MV-4-11 (cell line): ENCODE data around the gene HBS1L.

Source experiments
- DNase-seq: peaks from one replicate; lab custom pipeline; 2025; lab: John Stamatoyannopoulos, UW

Gene HBS1L

DNA sequence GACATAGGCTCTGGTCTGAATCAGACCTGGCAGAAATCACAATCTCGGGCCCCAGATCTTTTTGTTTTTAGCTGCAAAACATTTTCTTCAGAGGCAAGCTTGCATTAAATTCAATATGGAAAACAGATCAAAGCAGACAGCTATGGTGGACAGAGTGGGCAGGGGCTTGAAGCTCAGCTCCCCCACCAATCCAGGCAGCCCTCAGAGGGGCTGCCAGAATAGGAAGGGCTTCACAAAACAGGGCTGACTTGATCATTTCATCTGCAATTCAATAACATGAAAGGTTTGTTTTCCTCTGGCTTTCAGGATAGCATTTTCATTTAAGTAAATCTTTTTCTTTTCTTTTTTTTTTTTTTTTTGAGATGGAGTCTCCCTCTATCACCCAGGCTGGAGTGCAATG, 55.5 kb downstream of the HBS1L start:
- no peak for DNase-seq

DNA sequence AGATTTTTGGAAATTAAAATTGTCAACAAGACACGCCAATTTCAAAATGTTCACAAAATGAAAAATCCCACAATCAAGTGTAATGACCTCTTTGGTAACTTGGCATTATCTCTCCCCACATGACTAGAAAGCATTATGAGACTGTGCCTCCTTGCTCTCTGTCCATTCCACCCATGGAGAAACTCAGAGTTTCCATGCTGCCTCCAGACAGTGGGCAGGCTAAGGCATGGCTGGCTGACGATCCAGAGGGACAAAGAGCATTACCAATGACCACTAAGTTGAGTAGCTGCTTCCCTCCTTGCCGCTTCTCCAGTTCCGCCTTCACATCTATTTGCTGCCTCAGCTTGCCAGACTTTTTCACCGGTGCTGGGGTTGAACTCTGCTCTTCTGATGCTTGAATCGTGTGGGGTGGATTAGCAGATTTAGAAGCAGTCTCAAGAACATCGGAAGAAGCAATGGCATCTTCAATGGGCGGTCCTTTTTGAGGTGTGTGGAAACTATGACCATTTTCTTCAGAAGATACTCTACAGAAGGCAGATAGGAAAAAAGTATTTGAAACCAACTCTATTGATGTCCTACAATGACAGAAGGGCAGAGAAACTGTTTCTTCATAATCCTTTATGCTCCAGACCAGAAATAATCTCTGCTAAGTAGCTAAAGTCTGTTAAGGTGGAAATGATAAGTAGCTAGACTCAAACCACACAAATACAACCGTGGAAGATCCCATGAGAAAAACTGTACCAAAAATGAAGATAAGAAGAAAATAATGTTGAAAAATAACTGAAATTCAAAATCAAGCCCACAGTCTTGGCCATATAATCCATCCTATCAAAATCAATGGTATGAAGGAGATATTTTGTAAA, 57.3 kb downstream of the HBS1L start:
- DNase-seq: no peak

GRCh38 chr6:134995536-134995935, 59.1 kb downstream of the HBS1L start:
- no peak for DNase-seq

DNA sequence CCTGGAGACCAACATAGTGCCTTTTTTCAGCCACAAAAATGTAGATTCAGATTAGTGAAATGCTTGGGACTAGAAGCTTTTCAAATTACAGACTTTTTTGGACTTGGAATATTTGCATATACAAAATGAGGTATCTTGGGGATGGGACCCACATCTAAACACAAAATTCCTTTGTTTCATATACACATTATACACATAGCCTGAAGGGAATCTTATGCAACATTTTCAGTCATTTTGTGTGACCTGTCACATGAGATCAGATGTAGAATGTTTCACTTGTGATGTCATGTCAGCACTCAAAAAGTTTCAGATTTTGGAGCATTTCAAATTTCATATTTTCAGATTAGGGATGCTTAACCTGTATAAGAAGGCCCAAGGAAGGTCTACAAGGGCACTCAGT, 60.2 kb downstream of the HBS1L start:
- DNase-seq: no peak

DNA sequence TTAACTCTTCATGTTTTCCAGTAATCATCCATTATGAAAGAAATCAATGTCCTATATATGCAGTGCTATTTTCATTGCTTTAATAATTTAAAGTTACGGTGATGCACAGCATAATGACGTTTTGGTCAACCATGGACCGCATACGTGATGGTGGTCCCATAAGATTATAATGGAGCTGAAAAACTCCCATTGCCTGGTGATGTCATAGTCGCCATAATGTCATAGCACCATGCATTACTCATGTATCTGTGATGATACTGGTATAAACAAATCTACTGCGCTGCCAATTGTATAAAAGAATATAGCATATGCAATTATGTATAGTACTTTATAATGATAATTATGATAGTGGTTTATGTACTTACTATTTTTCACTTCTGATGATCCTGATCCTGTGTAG, 62.5 kb downstream of the HBS1L start:
- no peak for DNase-seq

DNA sequence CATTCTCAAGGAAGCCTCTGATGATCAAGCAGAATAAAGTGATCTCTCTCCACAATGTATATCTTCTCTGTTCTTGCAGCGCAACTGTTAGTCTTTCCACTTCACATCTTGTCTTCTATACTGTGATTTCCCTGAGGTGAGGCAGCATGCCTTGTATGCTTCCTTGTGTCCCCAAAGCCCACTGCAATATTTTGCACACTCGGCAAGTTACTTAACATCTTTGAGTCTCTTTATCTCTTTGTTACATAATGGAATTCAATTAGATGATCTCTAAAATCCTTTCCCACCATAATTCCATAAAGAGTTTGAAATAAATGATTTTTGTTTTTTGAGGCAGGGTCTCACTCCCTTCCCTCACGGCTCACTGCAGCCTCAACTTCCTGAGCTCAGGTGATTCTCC, 64.4 kb downstream of the HBS1L start:
- DNase-seq: no peak

GRCh38 chr6:134984821-134985220, 69.8 kb downstream of the HBS1L start:
- no peak for DNase-seq

GRCh38 chr6:134983823-134984222, 70.8 kb downstream of the HBS1L start:
- no peak for DNase-seq

GRCh38 chr6:134982161-134982560, 72.5 kb downstream of the HBS1L start:
- DNase-seq: no peak

DNA sequence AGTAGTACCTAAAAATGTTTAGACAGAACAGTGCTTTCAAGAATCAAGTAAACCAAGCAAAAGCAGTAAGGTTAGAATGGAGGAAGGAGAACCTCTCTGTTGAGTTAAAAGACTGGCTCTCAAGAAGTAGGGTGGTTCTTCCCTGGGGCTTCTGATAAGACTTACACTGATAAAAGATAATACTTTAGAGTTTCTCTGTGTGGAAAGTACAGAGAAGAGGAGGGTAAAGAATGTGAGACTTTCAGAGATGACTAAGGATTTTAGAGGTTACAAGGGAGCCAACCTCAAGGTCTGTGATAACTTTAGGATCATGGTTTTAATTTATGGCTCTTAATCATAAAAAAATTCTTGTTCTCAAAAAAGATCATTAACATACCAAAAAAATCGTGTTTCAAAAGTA, 73.8 kb downstream of the HBS1L start:
- no peak for DNase-seq

GRCh38 chr6:134979142-134979541, 75.5 kb downstream of the HBS1L start:
- DNase-seq: no peak

DNA sequence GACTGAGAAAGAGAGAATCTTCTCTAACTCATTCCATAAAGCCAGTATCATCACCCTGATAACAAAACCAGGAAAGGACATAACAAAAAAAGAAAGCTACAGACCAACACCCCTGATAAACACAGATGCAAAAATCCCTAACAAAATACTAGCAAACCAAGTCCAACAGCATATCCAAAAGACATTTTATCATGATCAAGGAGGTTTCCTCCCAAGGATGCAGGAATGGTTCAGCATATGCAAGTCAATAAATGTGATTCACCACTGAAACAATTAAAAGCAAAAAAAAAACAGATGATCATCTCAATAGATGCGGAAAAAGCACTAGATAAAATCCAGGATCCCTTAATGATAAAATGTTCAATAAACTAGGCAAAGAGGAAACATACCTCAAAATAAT, 80.3 kb downstream of the HBS1L start:
- no peak for DNase-seq

- DNase-seq: no peak
Measured at GRCh38 chr6:134967711-134968110, 86.9 kb downstream of the HBS1L start.

GRCh38 chr6:134964451-134965203, 90.0 kb downstream of the HBS1L start:
- no peak for DNase-seq

- no peak for DNase-seq
Measured at GRCh38 chr6:134962421-134962820, 92.2 kb downstream of the HBS1L start.

DNA sequence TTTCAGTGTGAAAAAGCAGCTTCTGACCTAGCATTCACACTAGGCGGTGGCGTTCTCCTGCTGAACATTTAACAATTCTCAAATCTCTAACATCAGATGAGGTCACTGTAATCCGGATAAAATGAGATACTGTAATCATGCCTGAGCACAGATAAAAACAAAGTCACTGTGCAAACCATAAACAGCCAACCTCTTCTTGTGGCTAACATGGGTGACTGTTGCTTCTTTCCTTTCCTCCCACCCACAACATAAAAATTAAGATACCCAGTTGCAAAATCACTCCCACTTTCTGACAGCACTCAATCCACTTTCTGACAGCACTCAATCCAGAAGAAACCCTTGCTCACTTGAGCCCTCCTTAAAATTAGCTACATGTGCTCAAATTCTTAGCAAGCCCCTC, 93.3 kb downstream of the HBS1L start:
- no peak for DNase-seq

- no peak for DNase-seq
Measured at GRCh38 chr6:134959603-134960002, 95.0 kb downstream of the HBS1L start.

DNA sequence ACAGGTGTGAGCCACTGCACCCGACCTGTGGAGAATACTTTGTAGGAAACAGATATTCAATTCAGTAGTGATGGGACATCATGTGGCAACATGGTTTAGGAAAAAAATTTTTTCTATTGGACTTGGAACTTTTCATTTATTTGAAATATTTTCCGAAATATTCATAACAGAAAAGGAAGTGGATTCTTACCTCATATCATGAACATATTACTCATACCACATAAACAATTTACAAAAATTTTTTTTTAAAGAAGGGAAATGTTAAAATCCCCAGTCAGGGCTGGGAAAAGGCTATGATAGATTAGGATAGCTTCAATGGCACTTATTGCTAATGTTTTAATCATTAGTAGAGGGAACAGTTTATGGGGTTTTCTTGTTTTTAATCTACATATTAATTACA, 97.9 kb downstream of the HBS1L start:
- no peak for DNase-seq

GRCh38 chr6:134956032-134956431, 98.6 kb downstream of the HBS1L start:
- DNase-seq: no peak

DNA sequence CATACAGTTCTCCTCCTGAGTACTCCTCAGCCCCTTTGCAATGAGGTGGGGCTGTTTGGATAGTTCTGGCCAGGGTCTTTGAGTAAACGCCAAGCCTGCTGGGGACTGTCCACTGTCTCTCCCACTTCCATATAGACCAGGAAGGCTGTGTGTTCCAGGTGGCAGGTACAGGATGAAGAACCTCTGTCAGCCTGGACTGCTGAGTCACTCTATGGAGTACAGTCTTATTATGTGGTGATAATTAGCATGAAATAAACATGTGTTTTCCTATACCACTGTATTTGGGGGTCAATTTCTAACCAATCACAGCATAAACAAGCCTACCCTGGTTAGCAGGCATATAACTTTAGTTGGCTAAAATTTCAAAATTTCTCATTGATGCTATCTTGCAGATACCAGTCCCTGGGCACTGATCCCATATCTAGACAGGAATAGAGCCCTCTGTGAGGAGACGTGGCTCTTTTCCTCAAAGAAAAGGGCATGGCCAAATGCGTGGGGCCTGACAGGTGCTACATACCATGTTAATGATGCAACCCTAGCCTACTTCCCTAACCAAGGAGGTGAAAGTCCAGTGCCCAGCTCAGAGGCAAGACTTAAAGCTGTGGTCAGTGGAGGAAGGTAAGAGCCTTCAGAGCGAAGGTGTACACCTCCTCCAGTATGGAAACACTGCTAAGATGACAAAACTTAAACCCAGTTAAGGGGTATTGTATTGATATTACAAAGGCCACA, 100.2 kb downstream of the HBS1L start:
- DNase-seq: no peak

DNA sequence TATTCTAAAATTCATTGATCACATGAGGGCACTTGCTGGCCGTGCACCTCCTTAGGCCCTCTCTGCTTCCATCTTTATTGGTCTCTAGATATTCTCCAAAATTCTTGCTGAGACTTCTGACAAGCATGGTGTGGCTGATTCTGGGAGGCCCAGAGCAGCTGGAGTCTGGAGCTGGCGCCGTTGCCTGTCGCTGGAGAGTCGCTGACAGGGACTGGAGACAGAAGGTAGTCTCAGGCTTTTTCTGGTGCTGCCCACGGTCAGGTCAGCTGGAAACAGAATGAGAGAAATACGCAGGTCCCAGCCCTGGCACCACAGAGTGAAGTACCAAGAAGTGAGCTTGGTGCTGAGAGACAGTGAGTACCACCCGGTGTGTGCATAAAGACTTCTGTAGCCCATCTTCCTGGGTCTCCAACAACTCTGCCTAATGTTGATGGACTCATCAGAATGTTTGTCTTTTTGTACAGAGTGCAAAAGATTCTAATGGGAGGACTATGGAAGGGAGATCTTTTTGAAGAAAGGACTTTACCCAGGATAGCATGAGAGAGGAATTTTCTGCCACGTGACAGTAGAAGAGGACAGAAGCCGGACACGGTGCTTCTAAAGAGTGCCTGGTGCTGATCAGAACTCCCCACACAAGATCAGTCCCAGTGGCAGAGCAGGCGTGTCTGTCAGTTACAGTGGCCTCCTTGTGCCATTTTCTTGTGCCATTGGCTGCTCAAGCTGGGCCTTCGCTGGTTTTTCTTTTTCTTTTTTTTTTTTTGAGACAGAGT, 102.9 kb downstream of the HBS1L start:
- DNase-seq: no peak

DNA sequence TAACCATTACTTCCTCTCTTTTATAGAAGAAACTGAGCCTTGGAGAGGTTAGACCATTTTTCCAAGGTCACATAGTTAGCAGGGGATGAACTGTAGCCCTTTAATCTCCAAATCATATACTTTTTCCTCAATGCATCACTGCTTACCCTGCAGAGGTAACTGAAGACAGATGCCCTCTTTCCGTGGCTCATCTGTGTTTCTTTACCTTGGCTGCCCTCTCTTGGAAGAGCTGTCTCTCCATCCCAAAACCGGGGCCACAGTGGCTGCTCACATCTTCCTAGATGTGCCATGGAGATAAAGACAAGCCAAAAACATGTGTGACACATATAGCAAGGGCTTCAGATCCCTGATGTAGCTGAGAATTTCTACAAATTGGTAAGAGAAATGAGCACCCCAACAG, 104.1 kb downstream of the HBS1L start:
- no peak for DNase-seq
